ENCODE data around the gene ITSN2.

ITSN2 gene

DNA sequence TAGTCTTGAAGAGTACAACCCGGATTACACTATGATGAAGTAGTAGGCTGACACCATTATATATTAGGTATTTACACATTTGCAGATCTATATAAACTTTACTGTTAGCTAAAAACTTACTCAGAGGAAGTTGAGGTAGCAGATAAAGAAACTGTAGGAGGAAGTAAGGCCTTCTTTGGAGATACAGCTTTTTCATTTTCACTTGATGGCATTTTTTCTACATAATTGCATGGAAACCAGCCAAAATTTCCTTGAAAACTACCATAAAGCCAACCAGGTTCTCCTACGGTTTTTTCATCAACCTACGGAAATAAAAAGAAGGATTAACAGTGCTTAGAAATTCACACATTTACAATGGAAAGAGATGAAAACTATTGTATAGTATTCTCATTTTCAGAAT, 98.9 kb downstream of the ITSN2 start:
- H3K4me3 ChIP-seq (ENCODE audit: low read length), result no peak overlapping the region
- peaks cover 17% of the 10 kb centered on the region for H3K36me3 ChIP-seq (ENCODE audit: control insufficient read depth, insufficient read depth, low read length, severe bottlenecking)
- peaks cover 11% of the 10 kb centered on the region for H3K4me1 ChIP-seq (ENCODE audit: control insufficient read depth, insufficient read depth, low read length)
- no peak for DNase-seq (ENCODE audit: low read depth)
- H3K27me3 ChIP-seq (replicated peaks; ENCODE audit: control insufficient read depth, insufficient read depth, low read length), result no peaks in the 10 kb centered on the region
- no peaks in the 10 kb centered on the region for H3K9me3 ChIP-seq (ENCODE audit: control insufficient read depth, low read length)
- H3K9ac ChIP-seq (ENCODE audit: low read length), result no peak overlapping the region

DNA sequence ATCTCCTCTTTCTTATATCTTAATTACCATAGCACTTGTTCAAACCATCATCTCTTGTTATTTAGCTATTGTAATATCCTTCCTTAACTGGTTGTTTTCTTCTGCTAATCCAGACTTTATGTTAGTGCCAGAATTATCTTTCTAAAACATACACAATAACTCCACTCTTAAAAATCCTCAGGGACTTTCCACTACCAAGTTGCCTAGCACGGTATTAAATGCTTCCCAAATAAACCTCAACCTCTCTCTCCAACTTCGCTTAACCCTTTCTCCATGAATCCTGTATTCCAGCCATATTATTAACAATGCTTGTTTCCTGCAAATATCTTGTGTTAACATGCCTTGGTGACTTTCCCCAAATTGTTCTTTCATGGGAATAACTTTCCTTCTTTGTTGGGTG, 101.0 kb downstream of the ITSN2 start:
- no peak overlapping the region for H3K4me3 ChIP-seq (ENCODE audit: low read length)
- no peak for DNase-seq (ENCODE audit: low read depth)
- no peaks in the 10 kb centered on the region for H3K9me3 ChIP-seq (ENCODE audit: control insufficient read depth, low read length)
- no peaks in the 10 kb centered on the region for H3K27me3 ChIP-seq (replicated peaks; ENCODE audit: control insufficient read depth, insufficient read depth, low read length)
- no peak overlapping the region for H3K9ac ChIP-seq (ENCODE audit: low read length)
- H3K4me1 ChIP-seq (ENCODE audit: control insufficient read depth, insufficient read depth, low read length), result peaks cover 11% of the 10 kb centered on the region
- H3K36me3 ChIP-seq (ENCODE audit: control insufficient read depth, insufficient read depth, low read length, severe bottlenecking), result peaks cover 12% of the 10 kb centered on the region

- no peak for DNase-seq (ENCODE audit: low read depth)
- H3K36me3 ChIP-seq (ENCODE audit: control insufficient read depth, insufficient read depth, low read length, severe bottlenecking), result peaks cover 18% of the 10 kb centered on the region
- no peak overlapping the region for H3K4me3 ChIP-seq (ENCODE audit: low read length)
- H3K9ac ChIP-seq (ENCODE audit: low read length), result no peak overlapping the region
- H3K9me3 ChIP-seq (ENCODE audit: control insufficient read depth, low read length), result no peaks in the 10 kb centered on the region
- no peaks in the 10 kb centered on the region for H3K27me3 ChIP-seq (replicated peaks; ENCODE audit: control insufficient read depth, insufficient read depth, low read length)
- peaks cover 11% of the 10 kb centered on the region for H3K4me1 ChIP-seq (ENCODE audit: control insufficient read depth, insufficient read depth, low read length)
These were observed 101.6 kb downstream of the ITSN2 start for GRCh38 chr2:24258718-24259117.

GRCh38 chr2:24253303-24253919, 106.9 kb downstream of the ITSN2 start:
- Histone ChIP-seq H3K36me3 (ENCODE audit: control insufficient read depth, insufficient read depth, low read length, severe bottlenecking) (peaks cover 27% of the 10 kb centered on the region), H3K4me3 (ENCODE audit: low read length) (no peak overlapping the region), H3K9ac (ENCODE audit: low read length) (no peak overlapping the region), H3K9me3 (ENCODE audit: control insufficient read depth, low read length) (no peaks in the 10 kb centered on the region), H3K4me1 (ENCODE audit: control insufficient read depth, insufficient read depth, low read length) (no peaks in the 10 kb centered on the region), H3K27me3 (replicated peaks; ENCODE audit: control insufficient read depth, insufficient read depth, low read length) (no peaks in the 10 kb centered on the region)
- DNase-seq (ENCODE audit: low read depth), result peak; percentile 18

DNA sequence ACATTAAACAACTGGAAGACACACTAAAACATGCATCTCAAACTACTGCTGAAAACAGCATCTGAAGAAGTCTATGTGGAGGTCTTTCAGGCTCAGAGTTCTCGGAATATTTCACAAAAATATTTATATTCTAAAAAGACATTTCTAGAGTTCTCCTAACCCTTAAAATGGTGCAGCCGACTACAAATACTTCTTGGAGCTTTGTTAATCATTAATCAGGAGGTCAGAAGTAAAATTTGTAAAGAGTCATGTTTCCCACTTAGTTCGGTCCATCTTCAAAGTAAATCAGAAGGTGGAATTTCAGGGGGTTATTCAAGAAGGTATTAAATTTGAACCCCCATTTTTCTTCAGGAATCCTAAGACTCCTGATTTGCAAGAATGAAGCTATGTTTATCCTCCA, 112.7 kb downstream of the ITSN2 start:
- Histone ChIP-seq H3K36me3 (ENCODE audit: control insufficient read depth, insufficient read depth, low read length, severe bottlenecking) (peaks cover 28% of the 10 kb centered on the region), H3K27me3 (replicated peaks; ENCODE audit: control insufficient read depth, insufficient read depth, low read length) (no peaks in the 10 kb centered on the region), H3K4me3 (ENCODE audit: low read length) (no peak overlapping the region), H3K4me1 (ENCODE audit: control insufficient read depth, insufficient read depth, low read length) (peaks cover 12% of the 10 kb centered on the region), H3K9me3 (ENCODE audit: control insufficient read depth, low read length) (no peaks in the 10 kb centered on the region), H3K9ac (ENCODE audit: low read length) (no peak overlapping the region)
- no peak for DNase-seq (ENCODE audit: low read depth)

DNA sequence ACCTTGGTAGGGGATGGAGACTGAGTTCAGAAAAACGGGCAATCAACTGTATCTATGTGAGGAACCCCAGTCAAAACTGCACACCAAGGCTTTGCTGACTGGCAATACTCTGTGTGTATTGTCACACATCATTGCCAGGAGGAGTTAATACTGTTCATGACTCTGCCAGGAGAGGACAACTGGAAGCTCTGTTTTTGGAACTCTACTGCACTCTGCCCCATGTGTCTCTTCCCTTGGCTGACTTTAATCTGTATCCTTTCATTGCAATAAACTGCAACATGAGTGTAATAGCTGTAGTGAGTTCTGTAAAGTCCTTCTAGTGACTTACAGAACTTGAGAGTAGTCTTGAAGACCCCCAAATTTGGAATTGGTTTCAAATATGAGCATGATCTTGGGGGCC, 113.2 kb downstream of the ITSN2 start:
- Histone ChIP-seq H3K4me3 (ENCODE audit: low read length) (no peak overlapping the region), H3K27me3 (replicated peaks; ENCODE audit: control insufficient read depth, insufficient read depth, low read length) (no peaks in the 10 kb centered on the region), H3K36me3 (ENCODE audit: control insufficient read depth, insufficient read depth, low read length, severe bottlenecking) (peaks cover 28% of the 10 kb centered on the region), H3K9ac (ENCODE audit: low read length) (no peak overlapping the region), H3K4me1 (ENCODE audit: control insufficient read depth, insufficient read depth, low read length) (peaks cover 12% of the 10 kb centered on the region), H3K9me3 (ENCODE audit: control insufficient read depth, low read length) (no peaks in the 10 kb centered on the region)
- DNase-seq (ENCODE audit: low read depth), result no peak

- Histone ChIP-seq H3K27me3 (replicated peaks; ENCODE audit: control insufficient read depth, insufficient read depth, low read length) (no peaks in the 10 kb centered on the region), H3K9me3 (ENCODE audit: control insufficient read depth, low read length) (no peaks in the 10 kb centered on the region), H3K4me3 (ENCODE audit: low read length) (no peak overlapping the region), H3K9ac (ENCODE audit: low read length) (no peak overlapping the region), H3K4me1 (ENCODE audit: control insufficient read depth, insufficient read depth, low read length) (peaks cover 12% of the 10 kb centered on the region), H3K36me3 (ENCODE audit: control insufficient read depth, insufficient read depth, low read length, severe bottlenecking) (peaks cover 21% of the 10 kb centered on the region)
- no peak for DNase-seq (ENCODE audit: low read depth)
These were observed 114.2 kb downstream of the ITSN2 start for GRCh38 chr2:24245986-24246776.

- Histone ChIP-seq H3K36me3 (ENCODE audit: control insufficient read depth, insufficient read depth, low read length, severe bottlenecking) (peaks cover 11% of the 10 kb centered on the region), H3K4me1 (ENCODE audit: control insufficient read depth, insufficient read depth, low read length) (peaks cover 18% of the 10 kb centered on the region), H3K9ac (ENCODE audit: low read length) (no peak overlapping the region), H3K9me3 (ENCODE audit: control insufficient read depth, low read length) (no peaks in the 10 kb centered on the region), H3K4me3 (ENCODE audit: low read length) (no peak overlapping the region), H3K27me3 (replicated peaks; ENCODE audit: control insufficient read depth, insufficient read depth, low read length) (no peaks in the 10 kb centered on the region)
- DNase-seq (ENCODE audit: low read depth), result peak; percentile 32
These were observed 118.8 kb downstream of the ITSN2 start for GRCh38 chr2:24241528-24241927.

DNA sequence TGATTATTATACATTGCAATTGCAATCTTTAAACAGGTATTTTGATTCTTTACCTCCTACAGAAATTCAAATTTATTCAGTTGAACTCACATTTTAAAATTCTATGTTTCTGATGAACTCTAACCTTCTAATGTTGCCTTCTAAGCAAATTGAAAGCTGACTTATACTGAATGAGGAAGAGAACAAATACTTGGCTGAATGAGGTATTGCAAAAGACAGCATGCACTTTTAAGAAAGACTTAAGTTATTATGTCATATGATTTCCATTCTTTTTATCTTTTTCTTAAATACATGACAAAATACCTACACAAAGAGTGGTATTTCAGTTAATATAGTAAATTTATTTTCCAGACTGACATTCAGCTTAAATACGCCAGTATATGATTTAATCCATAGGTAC, 120.8 kb downstream of the ITSN2 start:
- peaks cover 14% of the 10 kb centered on the region for H3K4me1 ChIP-seq (ENCODE audit: control insufficient read depth, insufficient read depth, low read length)
- peak; percentile 42 for DNase-seq (ENCODE audit: low read depth)
- H3K36me3 ChIP-seq (ENCODE audit: control insufficient read depth, insufficient read depth, low read length, severe bottlenecking), result peaks cover 3% of the 10 kb centered on the region
- no peaks in the 10 kb centered on the region for H3K9me3 ChIP-seq (ENCODE audit: control insufficient read depth, low read length)
- no peak overlapping the region for H3K4me3 ChIP-seq (ENCODE audit: low read length)
- no peaks in the 10 kb centered on the region for H3K27me3 ChIP-seq (replicated peaks; ENCODE audit: control insufficient read depth, insufficient read depth, low read length)
- no peak overlapping the region for H3K9ac ChIP-seq (ENCODE audit: low read length)

DNA sequence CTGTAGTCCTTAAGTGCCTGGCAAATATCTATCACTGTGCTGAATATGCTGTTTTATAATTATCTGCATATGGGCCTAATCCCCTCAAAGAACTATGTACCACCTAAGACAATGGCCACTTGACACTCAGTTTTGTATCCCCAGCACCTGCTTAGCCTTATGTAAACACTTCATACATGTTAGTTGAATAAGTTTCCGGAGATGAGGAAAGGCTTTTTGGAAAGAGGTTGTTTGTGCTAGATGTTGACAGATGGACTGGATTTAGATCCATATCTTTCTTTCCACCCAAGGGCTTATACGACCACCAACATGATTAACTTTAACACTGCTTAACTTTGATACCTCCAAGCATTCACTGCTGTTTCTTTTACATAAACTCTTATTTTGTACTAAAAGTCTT, 122.2 kb downstream of the ITSN2 start:
- DNase-seq (ENCODE audit: low read depth), result no peak
- Histone ChIP-seq H3K4me3 (ENCODE audit: low read length) (no peak overlapping the region), H3K9ac (ENCODE audit: low read length) (no peak overlapping the region), H3K9me3 (ENCODE audit: control insufficient read depth, low read length) (no peaks in the 10 kb centered on the region), H3K36me3 (ENCODE audit: control insufficient read depth, insufficient read depth, low read length, severe bottlenecking) (no peaks in the 10 kb centered on the region), H3K4me1 (ENCODE audit: control insufficient read depth, insufficient read depth, low read length) (peaks cover 14% of the 10 kb centered on the region), H3K27me3 (replicated peaks; ENCODE audit: control insufficient read depth, insufficient read depth, low read length) (no peaks in the 10 kb centered on the region)

GRCh38 chr2:24237313-24237712, 123.0 kb downstream of the ITSN2 start:
- DNase-seq (ENCODE audit: low read depth), result no peak
- Histone ChIP-seq H3K36me3 (ENCODE audit: control insufficient read depth, insufficient read depth, low read length, severe bottlenecking) (no peaks in the 10 kb centered on the region), H3K27me3 (replicated peaks; ENCODE audit: control insufficient read depth, insufficient read depth, low read length) (no peaks in the 10 kb centered on the region), H3K9ac (ENCODE audit: low read length) (no peak overlapping the region), H3K4me1 (ENCODE audit: control insufficient read depth, insufficient read depth, low read length) (peaks cover 14% of the 10 kb centered on the region), H3K4me3 (ENCODE audit: low read length) (no peak overlapping the region), H3K9me3 (ENCODE audit: control insufficient read depth, low read length) (no peaks in the 10 kb centered on the region)

Data from adipocyte (in vitro differentiated cells).